HCT116 (cell line): ENCODE results near the gene MICAL1.

Experiments
- CTCF ChIP-seq, 3 experiments: fragments of 200-600 bp in 1 of 3; sonication (generic) in 1 of 3; IDR thresholded peaks in 2 of 3; conservative IDR thresholded peaks in 1 of 3; 2 replicates each; pipeline ENCODE4 v1.5.1; 2012 to 2017; ENCODE audit warnings: low read depth in 2 of 3, low read length in 2 of 3, antibody characterized with exemption in 1 of 3, borderline replicate concordance in 1 of 3, control low read depth in 1 of 3, mild to moderate bottlenecking in 1 of 3, mixed read lengths in 1 of 3, mixed run types in 1 of 3, moderate library complexity in 1 of 3; ENCODE audit not compliant: insufficient read depth in 1 of 3
- EZH2 ChIP-seq: fragments of 200-600 bp; sonication (generic); IDR thresholded peaks from 2 replicates; pipeline ENCODE4 v1.6.1; 2017; ENCODE audit warnings: antibody characterized with exemption, mixed run types
- EZH2phosphoT487 ChIP-seq: fragments of 200-600 bp; IDR thresholded peaks from 2 replicates; pipeline ENCODE4 v1.6.1; 2018; ENCODE audit warnings: antibody characterized with exemption, borderline replicate concordance
- MAX ChIP-seq: IDR thresholded peaks from 2 replicates; pipeline ENCODE4 v1.6.1; 2012
- POLR2A ChIP-seq: IDR thresholded peaks from 2 replicates; pipeline ENCODE4 v1.7.0; 2011; ENCODE audit warnings: borderline replicate concordance; ENCODE audit not compliant: insufficient read depth, insufficient read length; ENCODE audit errors: extremely low read depth
- ZFX ChIP-seq: fragments of 450-650 bp; IDR thresholded peaks from 2 replicates; pipeline ENCODE4 v1.6.1; 2017

- TF ChIP-seq EZH2 (no peak), MAX (no peak), CTCF (IDR thresholded peaks at IDR 0.05 in 2 of 3, conservative IDR thresholded peaks at IDR 0.05 in 1 of 3; ENCODE audit: borderline replicate concordance in 1 of 3, insufficient read depth in 1 of 3, low read depth in 2 of 3, low read length in 2 of 3) (no peak), POLR2A (no peak), EZH2phosphoT487 (no peak), ZFX (no peak)
Measured at GRCh38 chr6:109498936-109499335, 43.4 kb upstream of the MICAL1 start.
